Uterus (tissue), 4 donors: ENCODE results near the gene FBN1. TPM values are rescaled to one million over a fixed set of nuclear protein-coding genes. Genes with fewer than 3 reads are reported as not detected.
A peak's percentile ranks its signal among the peaks of the same experiment; 100 is the strongest.

Experiments
- DNase-seq, 2 donors: peaks; one replicate each; pipeline ENCODE4 v3.0.0-alpha.2; 2019 to 2020
- H3K27ac ChIP-seq, 2 donors: fragments of 200-600 bp; sonication (generic); 1 replicate in 1 of 2; 2 replicates in 1 of 2; pipeline ENCODE4 v1.5.1; 2016 to 2018
- H3K27me3 ChIP-seq, 2 donors: fragments of 200-600 bp; sonication (generic); one replicate each; pipeline ENCODE4 v1.5.1; 2018 to 2019; ENCODE audit warnings: control low read depth in 1 of 2
- H3K36me3 ChIP-seq, 2 donors: fragments of 200-600 bp; sonication (generic); one replicate each; pipeline ENCODE4 v1.5.1; 2019; ENCODE audit warnings: control low read depth in 1 of 2
- H3K4me1 ChIP-seq, 2 donors: fragments of 200-600 bp; sonication (generic); one replicate each; pipeline ENCODE4 v1.5.1; 2018 to 2019; ENCODE audit warnings: control low read depth in 1 of 2
- H3K4me3 ChIP-seq, 2 donors: fragments of 200-600 bp; sonication (generic); 1 replicate in 1 of 2; 2 replicates in 1 of 2; pipeline ENCODE4 v1.5.1; 2018 to 2019; ENCODE audit warnings: mild to moderate bottlenecking in 1 of 2
- H3K9me3 ChIP-seq, 2 donors: fragments of 200-600 bp; sonication (generic); one replicate each; pipeline ENCODE4 v1.5.1; 2019; ENCODE audit warnings: control low read depth in 1 of 2
- CTCF ChIP-seq, 4 experiments: fragments of 200-600 bp in 2 of 4; fragments of 450-650 bp in 2 of 4; sonication (generic) in 2 of 4; IDR thresholded peaks; one replicate each; pipeline ENCODE4 v1.5.1; 2016 to 2019; ENCODE audit warnings: antibody characterized with exemption in 4 of 4, mild to moderate bottlenecking in 2 of 4, moderate library complexity in 1 of 4
- POLR2A ChIP-seq, 2 donors: fragments of 450-650 bp; IDR thresholded peaks; one replicate each; pipeline ENCODE4 v1.6.1; 2016; ENCODE audit warnings: antibody characterized with exemption in 2 of 2, mild to moderate bottlenecking in 1 of 2, moderate library complexity in 1 of 2
- intact Hi-C: fragments of 100-400 bp; cut with DNase I; formaldehyde crosslinking; loops from one replicate; pipeline ENCODE4 v1.15.1; 2023; ENCODE audit warnings: low total_unique reads
- total RNA-seq, 4 donors: library from RNA; depleted of rRNA in 3 of 4; stranded (reverse); fragments of >200 nt in 3 of 4; gene quantifications; one replicate each; pipeline versions ENCODE4 v1.1.0 to v1.2.4, GENCODE V29; 2014 to 2023
- donor health status: DM: yes; HTN: yes; CAD: no.

Gene FBN1
- total RNA-seq, 4 donors from 2014 or later = 76.3 to 584 (median 95.8) TPM

GRCh38 chr15:48682942-48683651, 37.6 kb upstream of the FBN1 start:
- Histone ChIP-seq H3K4me1 (no peaks in the 10 kb centered on the region), H3K4me3 (no peak overlapping the region), H3K27ac (no peak overlapping the region), H3K36me3 (no peaks in the 10 kb centered on the region), H3K27me3 (no peaks in the 10 kb centered on the region), H3K9me3 (peaks cover 0 to 3% of the 10 kb centered on the region in 2 donors)
- intact Hi-C loops = no loop called here
- DNase-seq = peak in 1 of 2 donors; percentile 21
- no peak for TF ChIP-seq POLR2A (IDR thresholded peaks at IDR 0.05)
- TF ChIP-seq CTCF (IDR thresholded peaks at IDR 0.05) = no peak

- H3K9me3 ChIP-seq = no peaks in the 10 kb centered on the region
- no peak for DNase-seq
- H3K27ac ChIP-seq = no peak overlapping the region
- no peak overlapping the region for H3K4me3 ChIP-seq
- intact Hi-C loops = no loop called here
- H3K4me1 ChIP-seq = no peaks in the 10 kb centered on the region
- TF ChIP-seq POLR2A (IDR thresholded peaks at IDR 0.05) (no peak), CTCF (IDR thresholded peaks at IDR 0.05) (no peak)
- no peaks in the 10 kb centered on the region for H3K36me3 ChIP-seq
- H3K27me3 ChIP-seq = no peaks in the 10 kb centered on the region
Observed at GRCh38 chr15:48681353-48681752, 35.8 kb upstream of the FBN1 start.

GRCh38 chr15:48680841-48681240, 35.3 kb upstream of the FBN1 start:
- Histone ChIP-seq H3K27me3 (no peaks in the 10 kb centered on the region), H3K4me3 (no peak overlapping the region)
- TF ChIP-seq CTCF (IDR thresholded peaks at IDR 0.05) (no peak), POLR2A (IDR thresholded peaks at IDR 0.05) (no peak)

GRCh38 chr15:48679952-48680351, 34.4 kb upstream of the FBN1 start:
- Histone ChIP-seq H3K27ac (no peak overlapping the region), H3K27me3 (no peaks in the 10 kb centered on the region), H3K4me1 (no peaks in the 10 kb centered on the region), H3K4me3 (no peak overlapping the region), H3K36me3 (no peaks in the 10 kb centered on the region), H3K9me3 (no peaks in the 10 kb centered on the region)
- no peak for TF ChIP-seq CTCF (IDR thresholded peaks at IDR 0.05)
- TF ChIP-seq POLR2A (IDR thresholded peaks at IDR 0.05) = no peak
- no peak for DNase-seq
- intact Hi-C loops = no loop called here

More at GRCh38 chr15:48680841-48681240, 35.3 kb upstream of the FBN1 start:
- H3K27ac ChIP-seq = no peak overlapping the region
- intact Hi-C loops = no loop called here
- no peaks in the 10 kb centered on the region for H3K9me3 ChIP-seq
- no peaks in the 10 kb centered on the region for H3K4me1 ChIP-seq
- no peaks in the 10 kb centered on the region for H3K36me3 ChIP-seq
- DNase-seq = no peak

GRCh38 chr15:48678851-48679250, 33.3 kb upstream of the FBN1 start:
- no peaks in the 10 kb centered on the region for H3K27me3 ChIP-seq
- no peaks in the 10 kb centered on the region for H3K4me1 ChIP-seq
- H3K9me3 ChIP-seq = no peaks in the 10 kb centered on the region
- no peak overlapping the region for H3K4me3 ChIP-seq
- TF ChIP-seq CTCF (IDR thresholded peaks at IDR 0.05) (no peak), POLR2A (IDR thresholded peaks at IDR 0.05) (no peak)
- DNase-seq = no peak
- H3K27ac ChIP-seq = no peak overlapping the region
- intact Hi-C loops = no loop called here
- no peaks in the 10 kb centered on the region for H3K36me3 ChIP-seq
